GM19238 (cell line): Measurements from ENCODE around the gene RASSF10.

ENCODE experiments used
- DNase-seq: peaks from one replicate; pipeline ENCODE4 v3.0.0; 2011; ENCODE audit warnings: low spot score; ENCODE audit not compliant: insufficient read length

Gene RASSF10

DNA sequence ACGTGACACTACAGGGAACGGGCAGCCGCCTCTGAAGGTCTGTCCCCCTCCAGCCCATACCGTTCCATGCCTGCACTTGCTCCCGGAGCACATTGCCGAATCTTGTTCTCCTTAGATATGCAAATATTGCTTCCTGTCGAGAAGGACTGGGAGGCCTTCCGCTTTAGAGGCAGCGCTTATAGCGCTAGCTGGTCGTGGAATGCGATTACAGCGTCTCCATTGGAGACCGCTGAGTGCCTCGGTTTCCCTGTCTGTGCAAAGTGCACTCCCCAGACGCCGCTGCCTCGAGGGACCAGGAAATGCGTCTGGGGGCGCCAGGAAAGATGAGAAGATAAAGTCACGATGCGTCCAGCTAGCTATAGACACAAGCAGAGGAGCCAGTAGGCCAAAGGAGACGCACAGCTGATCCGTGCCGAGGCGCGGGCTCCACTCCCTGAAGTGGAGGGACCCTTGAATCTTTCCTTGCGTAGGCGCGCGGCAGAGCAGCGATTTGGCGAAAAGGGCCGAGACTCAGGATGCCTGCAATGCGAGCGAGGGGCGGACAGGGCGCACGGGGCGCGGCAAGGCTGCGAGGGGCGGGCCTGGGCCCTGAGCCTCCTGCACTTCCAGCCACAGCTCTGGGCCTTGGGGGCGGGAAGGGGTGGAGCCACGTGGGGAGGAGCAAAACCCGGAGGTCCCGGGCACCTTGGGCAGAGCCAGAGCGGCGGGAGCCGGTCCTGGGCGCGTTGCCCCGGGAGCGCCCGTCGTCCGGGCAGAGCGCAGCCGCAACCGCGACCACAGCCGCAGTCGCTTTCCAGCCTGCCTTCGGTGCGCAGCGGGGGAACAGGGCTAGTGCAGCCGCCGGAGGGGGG is at the start of gene RASSF10:
Gene RASSF10, plus strand, starts transcription at position 692 of the 851 bp plus-strand sequence. CDS start 261 bp downstream, outside the sequence.
- DNase-seq: no peak

DNA sequence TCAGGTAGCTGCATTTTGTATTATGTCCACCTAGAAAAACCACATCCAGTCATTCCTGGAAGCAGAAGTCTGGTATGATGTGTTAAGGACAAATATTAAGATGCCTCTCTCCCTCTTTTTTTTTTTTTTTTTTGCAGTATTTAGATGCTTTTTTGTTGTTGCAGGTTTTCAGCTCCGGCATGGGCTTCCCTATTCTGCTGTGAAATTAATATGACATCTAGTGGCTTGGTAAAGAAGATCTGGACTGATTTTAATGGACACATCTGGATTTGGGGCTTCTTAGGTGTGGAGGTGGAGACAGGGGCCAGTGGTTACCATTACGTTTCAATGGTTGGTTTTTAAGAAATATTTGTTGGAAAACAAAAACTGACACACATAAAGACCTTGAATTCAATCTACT is 47.5 kb upstream of the RASSF10 start:
- no peak for DNase-seq

DNA sequence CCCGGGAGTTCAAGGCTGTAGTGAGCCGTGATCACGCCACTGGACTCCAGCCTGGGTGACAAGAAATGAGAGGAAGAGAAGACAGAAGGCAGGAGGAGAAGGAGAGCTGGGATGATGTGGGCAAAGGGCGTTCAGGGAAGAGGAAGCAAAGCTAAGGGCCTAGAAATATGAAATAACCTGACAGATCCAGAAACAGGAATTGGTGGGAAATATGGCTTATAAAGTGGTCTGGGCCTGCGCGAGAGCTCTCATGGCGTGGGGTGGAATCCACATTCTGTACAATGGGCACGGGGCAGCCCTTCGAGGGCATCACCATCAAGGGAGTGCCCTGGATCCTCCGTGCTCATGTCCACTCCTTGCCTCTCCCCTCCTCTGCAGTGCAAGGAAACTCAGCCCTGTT is 46.8 kb upstream of the RASSF10 start:
- DNase-seq: no peak

DNA sequence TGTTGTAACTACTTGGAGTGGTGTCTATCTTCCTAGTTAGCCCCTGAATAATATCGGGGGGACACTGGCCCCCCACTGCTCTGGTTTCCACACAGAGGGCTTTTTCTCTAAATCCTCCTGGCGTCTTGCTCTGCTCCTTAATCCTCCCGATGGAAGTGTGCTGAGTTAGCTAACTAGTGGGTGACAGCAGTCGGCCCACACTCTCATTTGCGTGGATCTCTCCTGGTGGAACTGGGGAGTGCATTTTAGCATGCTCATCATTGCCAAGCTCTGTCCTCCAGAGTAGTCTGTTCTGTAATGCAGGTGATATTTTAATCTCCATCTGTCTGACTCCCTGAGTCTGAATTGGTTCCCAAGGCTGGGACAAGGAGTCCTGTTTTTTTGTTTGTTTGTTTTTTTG is 46.1 kb upstream of the RASSF10 start:
- DNase-seq: no peak

DNA sequence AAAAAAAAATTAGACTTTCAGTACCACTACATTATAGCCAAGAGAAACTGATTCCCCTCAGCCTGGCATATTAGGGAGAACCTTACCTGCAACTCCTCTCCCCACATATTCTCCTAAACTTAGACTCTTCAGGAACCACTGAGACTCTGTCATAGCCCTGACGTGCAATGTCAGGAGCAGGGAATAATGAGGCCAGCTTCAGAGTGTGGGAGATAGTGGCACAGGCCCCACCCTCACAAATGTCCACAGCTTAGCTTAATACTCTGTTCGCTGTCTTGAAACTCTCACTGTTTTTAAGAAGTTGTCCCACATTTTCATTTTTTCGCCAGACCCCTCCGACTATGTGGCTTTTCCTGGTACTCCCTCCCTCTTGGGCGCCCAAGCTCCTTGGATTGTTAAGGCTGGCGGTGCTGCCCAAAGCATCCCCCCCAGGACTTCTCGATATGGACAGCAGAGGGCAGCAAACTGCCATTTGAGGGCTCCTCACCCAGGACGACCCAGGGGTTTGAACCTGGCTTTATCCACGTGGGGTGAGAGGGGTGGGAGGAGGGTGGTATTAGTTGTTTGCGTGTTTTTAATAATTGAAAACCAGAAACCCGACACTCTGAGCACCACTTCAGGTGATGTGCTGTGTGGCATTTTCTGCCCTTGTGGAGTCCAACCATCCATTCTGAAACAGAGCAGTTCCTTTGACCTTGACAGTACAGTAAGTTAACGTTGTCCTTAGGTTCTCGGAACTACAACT is 45.2 kb upstream of the RASSF10 start:
- peak; percentile 75 for DNase-seq

DNA sequence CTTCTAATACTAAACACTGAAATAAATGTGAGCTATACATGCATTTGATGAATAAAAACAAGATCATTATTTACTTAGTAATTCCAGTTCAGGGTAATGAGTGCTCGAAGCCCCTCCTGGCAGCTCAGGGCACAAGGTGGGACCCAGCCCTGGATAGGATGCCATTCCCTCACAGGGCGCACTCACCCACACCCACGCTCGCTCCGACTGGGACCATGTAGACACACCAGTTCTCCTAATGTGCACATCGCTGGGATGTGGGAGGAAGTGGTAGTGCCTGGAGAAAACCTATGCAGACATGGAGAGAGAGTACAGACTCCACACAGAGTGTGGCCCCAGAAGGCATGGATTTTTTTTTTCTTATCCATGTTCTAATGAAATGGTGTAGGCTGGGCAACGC is 44.5 kb upstream of the RASSF10 start:
- DNase-seq: no peak

DNA sequence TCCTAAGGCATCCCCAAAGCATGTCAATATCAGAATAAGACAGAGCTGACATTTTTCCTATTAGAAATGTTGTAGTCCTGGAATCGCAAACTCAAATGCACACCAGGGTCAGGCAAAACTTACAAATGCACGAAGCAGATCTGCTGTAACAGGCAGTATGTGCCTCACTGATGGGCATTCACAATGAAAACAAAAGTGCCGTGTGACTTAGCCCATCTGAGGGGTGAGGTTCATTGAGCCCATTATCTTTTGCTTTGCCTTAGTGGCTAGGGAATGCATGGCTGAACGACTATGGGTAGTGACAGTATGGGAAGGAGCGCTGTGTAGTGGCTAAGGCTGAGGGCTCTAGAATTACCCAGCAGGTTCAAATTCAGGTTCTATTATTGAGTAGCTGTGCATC is 43.1 kb upstream of the RASSF10 start:
- DNase-seq: no peak

DNA sequence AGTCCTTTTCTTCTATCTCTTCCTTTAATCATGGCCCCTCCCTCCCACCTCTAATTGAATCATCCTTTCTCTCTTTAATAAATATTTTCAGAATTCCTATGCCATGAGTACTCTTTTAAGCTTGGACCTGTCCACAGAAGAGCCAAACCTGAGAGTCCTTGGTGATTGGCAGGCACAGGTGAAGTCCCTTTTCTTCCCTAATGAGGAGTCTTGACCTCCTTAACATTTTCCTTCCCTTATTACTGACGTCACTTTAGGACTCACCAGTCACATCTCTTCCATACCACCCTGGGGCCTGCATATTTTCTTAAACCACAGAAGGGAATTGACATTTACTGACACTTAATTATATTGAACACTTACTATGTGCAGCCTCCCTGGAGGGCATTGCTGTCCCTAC is 41.0 kb upstream of the RASSF10 start:
- no peak for DNase-seq

DNA sequence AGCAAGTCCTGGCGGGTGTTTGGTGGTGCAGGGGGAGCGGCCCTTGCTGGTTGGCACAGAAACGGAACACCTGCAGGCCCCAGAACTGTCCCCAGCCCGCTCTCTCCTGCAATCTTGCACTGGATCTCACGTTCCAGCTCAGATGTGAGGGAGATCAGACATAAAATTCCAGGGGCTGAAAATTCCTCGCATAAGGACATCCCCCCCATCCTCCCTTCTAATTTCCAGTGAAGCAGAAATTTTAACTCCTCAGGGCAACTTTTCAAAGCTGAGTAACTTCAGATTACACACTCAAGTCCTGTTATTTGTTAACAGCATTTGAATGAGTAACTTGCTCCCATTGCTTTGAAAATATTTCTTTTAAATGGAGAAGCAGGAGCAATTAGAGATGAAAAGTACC is 40.3 kb upstream of the RASSF10 start:
- DNase-seq: no peak

DNA sequence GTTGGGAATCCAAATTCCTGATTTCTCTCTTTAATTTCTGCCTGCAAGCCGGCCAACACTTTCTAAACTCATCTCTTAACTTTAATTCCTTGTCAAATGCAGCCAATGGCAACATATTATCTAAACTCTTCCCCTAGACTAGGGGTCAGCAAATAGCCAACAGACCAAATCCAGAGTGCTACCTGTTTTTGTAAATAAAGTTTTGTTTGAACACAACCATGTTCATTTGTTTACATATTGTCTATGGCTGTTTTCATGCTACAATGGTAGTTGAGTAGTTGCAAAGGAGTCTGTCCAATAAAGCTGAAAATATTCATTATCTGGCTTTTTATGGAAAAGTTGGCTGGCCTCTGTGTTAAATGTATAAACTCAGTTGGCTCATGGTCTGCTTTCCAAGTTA is 37.2 kb upstream of the RASSF10 start:
- DNase-seq: no peak

DNA sequence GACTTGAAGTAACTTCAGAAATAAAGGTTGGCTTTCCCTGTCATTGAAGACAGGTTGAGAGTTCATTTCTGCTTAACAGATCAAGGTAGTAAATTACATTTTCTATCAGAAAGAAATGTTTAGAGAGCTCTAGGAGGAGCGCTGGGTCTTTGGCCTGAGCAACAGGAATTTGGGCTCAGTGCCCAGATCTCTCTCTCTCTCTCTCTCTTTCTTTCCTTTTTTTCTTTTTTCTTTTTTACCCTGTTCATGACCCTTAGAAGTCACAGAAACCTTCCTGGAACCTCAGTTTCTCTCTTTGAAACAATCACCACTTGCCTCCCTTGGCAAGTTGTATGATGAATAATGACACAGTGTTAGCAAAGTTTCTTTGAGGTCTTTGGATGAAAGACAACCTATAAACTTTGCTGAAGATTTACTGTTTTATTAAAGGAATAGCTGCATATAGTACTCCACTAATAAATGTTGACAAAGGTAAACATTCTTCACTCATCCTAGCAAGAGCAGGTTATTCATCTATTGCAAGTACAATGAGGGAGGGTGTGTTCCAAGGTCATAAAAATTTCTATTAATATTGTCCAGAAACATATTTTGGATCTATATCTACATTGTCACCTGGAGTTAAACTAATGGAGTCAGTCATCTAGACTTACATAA is 35.5 kb upstream of the RASSF10 start:
- no peak for DNase-seq

DNA sequence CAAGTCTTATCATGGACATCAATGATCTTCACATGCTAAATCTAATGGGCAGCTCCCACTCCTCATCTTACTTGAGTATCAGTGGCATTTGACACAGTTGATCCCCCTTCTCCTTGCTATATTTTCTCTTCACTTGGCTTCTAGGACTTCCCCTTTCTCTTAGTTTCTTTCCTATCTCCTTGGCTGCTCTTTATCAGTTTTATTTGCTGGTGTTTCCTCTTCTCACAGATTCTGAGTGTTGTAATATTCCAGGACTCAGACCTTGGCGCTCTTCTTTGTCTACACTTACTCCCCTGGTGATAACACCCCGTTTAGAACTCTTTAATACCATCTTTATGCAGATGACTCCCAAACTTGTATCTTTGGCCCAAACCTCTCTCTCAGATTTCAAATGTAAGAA is 33.9 kb upstream of the RASSF10 start:
- DNase-seq: no peak

DNA sequence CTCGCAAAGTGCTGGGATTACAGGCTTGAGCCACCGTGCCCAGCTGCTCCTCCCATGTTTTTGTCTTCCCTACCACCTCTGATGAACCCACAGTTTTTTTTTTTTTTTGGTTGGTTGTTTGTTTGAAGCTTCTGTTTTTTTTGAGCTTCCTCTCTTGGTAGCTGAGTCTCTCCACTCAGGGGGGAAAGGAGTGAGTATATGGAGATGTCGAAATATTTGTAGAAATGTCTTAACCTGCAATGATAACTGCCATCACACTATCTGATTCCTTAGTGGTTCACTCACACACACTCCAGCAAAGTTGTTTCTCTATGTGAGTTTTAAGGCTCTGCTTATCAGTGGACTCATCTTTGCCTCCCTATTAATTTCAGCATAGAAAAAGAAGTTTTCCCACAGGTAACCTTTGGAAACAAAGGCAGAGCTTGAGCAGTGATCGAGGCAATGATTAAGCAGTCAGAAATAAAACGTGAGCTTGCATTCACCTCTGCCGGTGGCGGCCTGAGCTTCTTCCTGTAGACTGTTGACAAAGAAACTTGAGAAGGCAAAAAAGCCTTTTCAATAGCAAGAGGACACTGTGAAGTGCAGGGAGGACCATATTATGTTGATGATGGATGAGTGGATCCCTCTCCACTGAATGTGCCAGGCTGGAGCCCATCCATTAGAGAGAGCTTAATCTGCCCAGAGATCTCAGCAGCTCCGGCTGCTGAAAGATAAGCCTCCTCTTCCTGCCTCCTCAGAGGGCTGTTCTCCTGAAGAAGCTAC is 29.0 kb upstream of the RASSF10 start:
- DNase-seq: no peak

DNA sequence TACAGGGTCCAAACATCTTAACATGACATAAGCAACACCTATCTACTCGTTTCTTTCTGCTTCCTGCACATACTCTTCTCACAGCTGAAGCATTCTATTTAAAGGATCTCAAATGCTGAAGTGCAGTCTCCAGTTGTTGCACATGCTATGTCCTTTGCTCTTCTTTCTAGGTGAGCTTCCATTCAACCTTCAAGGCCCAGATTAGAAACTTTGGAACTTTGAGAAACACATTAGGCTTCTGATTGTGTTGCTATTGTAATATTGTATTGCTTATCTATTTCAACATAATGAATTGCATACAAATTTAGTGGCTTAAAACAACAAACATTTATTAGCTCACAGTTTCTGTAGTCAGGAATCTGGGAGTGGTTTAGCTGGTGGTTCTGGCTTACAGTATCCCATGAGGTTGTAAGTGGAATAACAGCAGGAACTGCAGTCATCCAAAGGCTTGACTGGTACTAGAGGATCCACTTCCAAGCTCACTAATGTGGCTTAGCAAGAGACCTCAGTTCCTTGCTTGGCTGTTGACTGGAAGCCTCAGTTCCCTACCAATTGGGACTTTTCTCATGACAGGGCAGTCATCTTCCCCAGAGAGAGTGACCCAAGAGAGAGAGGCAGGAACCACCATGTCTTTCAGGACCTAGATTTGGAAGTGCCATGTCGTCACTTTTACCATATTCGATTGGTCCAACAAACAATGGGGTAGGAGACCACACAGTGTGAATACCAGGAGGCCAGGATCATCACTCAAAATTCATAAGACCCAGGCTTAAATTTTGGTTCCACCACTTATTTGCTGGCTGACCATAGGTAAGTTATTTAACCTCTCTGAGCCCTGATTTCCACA is 27.2 kb upstream of the RASSF10 start:
- DNase-seq: no peak

DNA sequence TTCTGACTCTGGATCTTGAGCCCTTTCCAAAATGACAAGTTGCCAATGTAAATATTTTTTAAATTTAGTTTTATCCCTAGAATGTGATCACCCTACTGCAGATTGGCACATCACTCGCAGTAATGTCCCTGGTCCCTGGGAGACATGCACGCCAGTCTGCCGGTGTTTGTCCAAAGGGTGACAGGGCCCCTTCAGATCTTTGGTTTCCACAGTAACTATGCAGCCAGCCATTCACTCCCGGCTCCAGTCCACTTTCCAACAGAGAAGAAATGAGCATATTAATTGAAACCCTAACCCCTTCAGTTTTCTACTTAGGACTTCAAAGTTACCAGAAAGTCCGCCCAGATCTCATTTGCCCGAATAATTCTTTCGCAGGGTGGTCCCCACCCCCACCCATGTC is 25.8 kb upstream of the RASSF10 start:
- no peak for DNase-seq

DNA sequence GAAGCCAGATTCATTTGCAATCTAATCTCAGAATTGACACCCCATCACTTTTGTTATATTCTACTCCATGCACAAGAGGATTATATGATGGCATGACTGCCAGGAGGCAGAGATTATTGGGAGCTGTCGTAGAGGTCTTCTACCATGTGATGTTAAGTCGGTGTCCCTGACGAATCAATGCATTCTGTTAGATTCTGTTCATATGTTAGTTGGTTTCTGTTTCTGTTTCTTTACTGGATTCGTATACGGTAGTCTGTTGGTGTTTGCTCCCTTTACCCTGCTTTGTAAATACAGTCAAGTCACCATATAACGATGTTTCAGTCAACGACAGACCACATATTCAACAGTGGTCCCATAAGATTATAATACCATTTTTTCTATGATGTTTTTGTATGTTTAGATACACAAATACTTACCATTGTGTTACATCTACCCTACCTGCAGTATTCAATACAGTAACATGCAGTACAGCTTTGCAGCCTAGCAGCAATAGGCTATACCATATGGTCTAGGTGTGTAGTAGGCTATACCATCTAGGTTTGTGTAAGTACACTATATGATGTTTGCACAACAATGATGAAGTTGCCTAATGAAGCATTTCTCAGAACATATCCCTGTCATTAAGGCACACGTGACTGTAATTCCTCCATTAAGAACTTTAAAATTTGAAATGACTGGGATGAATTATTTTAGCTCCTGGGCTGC is 22.8 kb upstream of the RASSF10 start:
- no peak for DNase-seq

DNA sequence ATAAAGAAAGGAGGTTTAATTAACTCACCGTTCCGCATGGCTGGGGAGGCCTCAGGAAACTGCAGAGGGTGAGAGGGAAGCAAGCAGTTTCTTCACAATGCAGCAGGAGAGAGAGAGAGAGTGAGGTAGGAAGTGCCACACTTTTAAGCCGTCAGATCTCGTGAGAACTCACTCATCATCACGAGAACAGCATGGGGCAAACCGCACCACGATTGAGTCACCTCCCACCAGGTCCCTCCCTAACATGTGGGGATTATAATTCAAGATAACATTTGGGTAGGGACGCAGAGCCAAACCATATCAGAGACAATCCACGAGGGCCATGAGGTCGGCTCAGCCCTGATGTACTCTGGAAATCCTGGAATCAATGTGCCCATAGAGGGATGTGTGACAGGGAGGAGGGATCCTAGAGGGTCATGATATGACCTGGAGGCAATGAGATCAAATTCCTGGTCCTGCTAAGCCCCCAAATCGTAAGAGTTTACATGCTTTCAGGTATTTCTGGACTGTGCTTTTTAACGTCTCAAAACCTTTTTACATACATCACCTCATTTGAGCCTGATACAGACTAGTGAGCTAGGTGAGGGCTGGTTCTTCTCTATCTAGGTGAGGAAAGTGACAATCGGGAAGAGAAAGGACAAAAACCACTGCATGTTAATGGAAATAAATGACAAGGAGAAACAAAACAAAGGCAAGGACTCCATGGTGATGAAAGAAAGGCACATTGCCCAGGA is 19.5 kb upstream of the RASSF10 start:
- DNase-seq: no peak

DNA sequence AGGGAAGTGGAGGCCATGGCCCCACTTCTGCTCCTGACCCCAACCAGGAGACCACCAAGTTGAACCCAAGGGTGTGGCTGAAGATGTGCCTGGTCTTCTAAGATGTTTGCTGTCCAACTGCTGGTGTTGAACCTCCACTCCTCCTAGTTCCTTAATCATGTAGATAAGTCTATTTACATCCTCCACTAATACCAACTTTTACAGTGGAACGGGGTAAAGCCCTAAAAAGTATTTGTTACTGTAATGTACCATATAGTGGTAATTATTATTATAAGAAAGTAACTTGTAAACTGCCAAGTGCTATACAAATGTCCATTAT is 19.0 kb upstream of the RASSF10 start:
- no peak for DNase-seq

DNA sequence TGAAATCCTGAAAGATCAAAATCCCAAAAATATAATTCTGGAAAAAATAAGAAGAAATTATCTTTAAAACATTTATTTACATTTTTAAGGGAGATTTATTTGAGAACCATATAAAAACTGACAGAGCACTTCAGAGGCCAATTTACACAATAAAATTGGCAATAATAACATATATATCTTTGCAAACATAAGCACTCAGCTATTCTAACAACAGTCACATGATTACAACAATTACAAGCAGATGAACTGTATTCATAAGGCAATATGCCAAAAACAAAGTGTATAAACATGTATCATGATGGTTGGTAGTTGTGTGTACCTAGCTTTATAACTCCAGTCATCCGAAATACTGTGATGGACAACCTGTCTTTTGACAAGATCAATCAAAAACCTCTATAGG is 17.7 kb upstream of the RASSF10 start:
- no peak for DNase-seq

DNA sequence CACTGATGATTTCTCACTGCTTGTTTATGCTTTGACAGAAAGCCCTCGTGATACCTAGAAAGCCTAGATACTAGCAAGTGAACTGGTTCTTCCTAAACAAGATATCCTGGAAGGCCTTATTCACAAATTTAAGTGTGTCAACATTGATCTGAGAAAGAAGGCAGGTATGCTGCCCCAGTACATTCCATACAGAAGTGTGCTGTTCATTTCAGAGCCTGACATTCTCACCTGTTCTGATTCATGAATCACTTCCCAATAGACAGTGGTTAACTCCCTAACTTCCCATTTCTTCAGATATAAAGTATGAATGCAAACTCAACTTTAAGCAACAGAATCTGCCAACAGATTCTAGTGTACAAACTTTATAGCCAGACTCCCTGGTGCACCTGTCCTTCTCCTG is 15.5 kb upstream of the RASSF10 start:
- DNase-seq: no peak
